Measurements from ENCODE around the gene GNG13. TPM values are rescaled to one million over a fixed set of nuclear protein-coding genes. Genes with fewer than 3 reads are reported as not detected.

GNG13 gene
- total RNA-seq, 1 donor from 2014 or later, result not detected

GRCh38 chr16:778909-779527, 21.5 kb downstream of the GNG13 start:
- H2AFZ ChIP-seq (ENCODE audit: low read depth, low read length), result no peak overlapping the region
- no peak overlapping the region for H3K9ac ChIP-seq (ENCODE audit: low read length)
- Mint-ChIP-seq H3K36me3 (ENCODE audit: low read depth, unreplicated experiment) (no peaks in the 10 kb centered on the region), H3K27ac (ENCODE audit: unreplicated experiment) (no peak overlapping the region), H3K9me3 (ENCODE audit: unreplicated experiment) (no peaks in the 10 kb centered on the region), H3K4me1 (ENCODE audit: low read depth, unreplicated experiment) (peaks cover 4% of the 10 kb centered on the region), H3K4me3 (ENCODE audit: unreplicated experiment) (no peak overlapping the region), H3K27me3 (ENCODE audit: low read depth, unreplicated experiment) (peaks cover 9% of the 10 kb centered on the region)
- H4K20me1 ChIP-seq (ENCODE audit: insufficient read depth, low read length), result no peaks in the 10 kb centered on the region
- TF ChIP-seq EZH2 (IDR thresholded peaks at IDR 0.05; ENCODE audit: insufficient read depth, low read length) (no peak), CTCF (IDR thresholded peaks at IDR 0.05; ENCODE audit: insufficient read depth, low read depth, low read length) (no peak)
- no peak overlapping the region for H3K27ac ChIP-seq (ENCODE audit: low read depth, low read length)
- no peak overlapping the region for H3K4me2 ChIP-seq (ENCODE audit: low read length)
- DNase-seq (ENCODE audit: low read depth), result no peak
- H3K9me3 ChIP-seq (ENCODE audit: insufficient read depth, low read depth, low read length), result no peaks in the 10 kb centered on the region
- no peak overlapping the region for H3K4me3 ChIP-seq (ENCODE audit: insufficient read depth, low read depth, low read length)
- no peaks in the 10 kb centered on the region for H3K36me3 ChIP-seq (ENCODE audit: insufficient read depth, low read length)
- no peaks in the 10 kb centered on the region for H3K79me2 ChIP-seq (ENCODE audit: insufficient read depth, low read length)
- H3K4me1 ChIP-seq (ENCODE audit: insufficient read depth, low read length), result peaks cover 14% of the 10 kb centered on the region
- no peak for FAIRE-seq
- no peaks in the 10 kb centered on the region for H3K27me3 ChIP-seq (ENCODE audit: insufficient read depth, low read length)

GRCh38 chr16:778447-778846, 22.1 kb downstream of the GNG13 start:
- Histone ChIP-seq H3K27me3 (ENCODE audit: insufficient read depth, low read length) (no peaks in the 10 kb centered on the region), H3K9me3 (ENCODE audit: insufficient read depth, low read depth, low read length) (no peaks in the 10 kb centered on the region), H3K4me2 (ENCODE audit: low read length) (no peak overlapping the region), H3K27ac (ENCODE audit: low read depth, low read length) (no peak overlapping the region), H4K20me1 (ENCODE audit: insufficient read depth, low read length) (no peaks in the 10 kb centered on the region), H2AFZ (ENCODE audit: low read depth, low read length) (no peak overlapping the region), H3K4me1 (ENCODE audit: insufficient read depth, low read length) (peaks cover 10% of the 10 kb centered on the region), H3K79me2 (ENCODE audit: insufficient read depth, low read length) (no peaks in the 10 kb centered on the region), H3K9ac (ENCODE audit: low read length) (no peak overlapping the region), H3K36me3 (ENCODE audit: insufficient read depth, low read length) (no peaks in the 10 kb centered on the region), H3K4me3 (ENCODE audit: insufficient read depth, low read depth, low read length) (no peak overlapping the region)
- TF ChIP-seq EZH2 (IDR thresholded peaks at IDR 0.05; ENCODE audit: insufficient read depth, low read length) (no peak), CTCF (IDR thresholded peaks at IDR 0.05; ENCODE audit: insufficient read depth, low read depth, low read length) (no peak)
- FAIRE-seq (no peak), DNase-seq (ENCODE audit: low read depth) (no peak)
- no peaks in the 10 kb centered on the region for H3K9me3 Mint-ChIP-seq (ENCODE audit: unreplicated experiment)
- H3K27me3 Mint-ChIP-seq (ENCODE audit: low read depth, unreplicated experiment), result peaks cover 9% of the 10 kb centered on the region
- H3K4me1 Mint-ChIP-seq (ENCODE audit: low read depth, unreplicated experiment), result peaks cover 4% of the 10 kb centered on the region
- no peaks in the 10 kb centered on the region for H3K36me3 Mint-ChIP-seq (ENCODE audit: low read depth, unreplicated experiment)
- no peak overlapping the region for H3K27ac Mint-ChIP-seq (ENCODE audit: unreplicated experiment)
- H3K4me3 Mint-ChIP-seq (ENCODE audit: unreplicated experiment), result no peak overlapping the region

- Histone ChIP-seq H3K4me3 (ENCODE audit: insufficient read depth, low read depth, low read length) (no peak overlapping the region), H3K27me3 (ENCODE audit: insufficient read depth, low read length) (no peaks in the 10 kb centered on the region), H3K9me3 (ENCODE audit: insufficient read depth, low read depth, low read length) (no peaks in the 10 kb centered on the region), H2AFZ (ENCODE audit: low read depth, low read length) (peak overlapping the region; percentile 64), H3K27ac (ENCODE audit: low read depth, low read length) (no peak overlapping the region), H4K20me1 (ENCODE audit: insufficient read depth, low read length) (no peaks in the 10 kb centered on the region), H3K9ac (ENCODE audit: low read length) (peak overlapping the region; percentile 12), H3K4me1 (ENCODE audit: insufficient read depth, low read length) (peaks cover 10% of the 10 kb centered on the region), H3K79me2 (ENCODE audit: insufficient read depth, low read length) (no peaks in the 10 kb centered on the region), H3K4me2 (ENCODE audit: low read length) (peak overlapping the region; percentile 57), H3K36me3 (ENCODE audit: insufficient read depth, low read length) (no peaks in the 10 kb centered on the region)
- no peak for TF ChIP-seq EZH2 (IDR thresholded peaks at IDR 0.05; ENCODE audit: insufficient read depth, low read length)
- no peak for TF ChIP-seq CTCF (IDR thresholded peaks at IDR 0.05; ENCODE audit: insufficient read depth, low read depth, low read length)
- Mint-ChIP-seq H3K4me1 (ENCODE audit: low read depth, unreplicated experiment) (peaks cover 4% of the 10 kb centered on the region), H3K27me3 (ENCODE audit: low read depth, unreplicated experiment) (peaks cover 9% of the 10 kb centered on the region), H3K36me3 (ENCODE audit: low read depth, unreplicated experiment) (no peaks in the 10 kb centered on the region), H3K27ac (ENCODE audit: unreplicated experiment) (no peak overlapping the region), H3K4me3 (ENCODE audit: unreplicated experiment) (peak overlapping the region; percentile 64), H3K9me3 (ENCODE audit: unreplicated experiment) (no peaks in the 10 kb centered on the region)
- DNase-seq (ENCODE audit: low read depth) (peak; percentile 14), FAIRE-seq (no peak)
Measured at GRCh38 chr16:777826-778225, 22.7 kb downstream of the GNG13 start.

Measured in astrocyte (in vitro differentiated cells and primary cell).